ENCODE measurements around the gene HBQ1.
"Not testable (repeated sequence)": the region's sequence is repeated elsewhere in the genome, so short reads cannot be mapped to it uniquely, and the experiment has no call there.

DNA sequence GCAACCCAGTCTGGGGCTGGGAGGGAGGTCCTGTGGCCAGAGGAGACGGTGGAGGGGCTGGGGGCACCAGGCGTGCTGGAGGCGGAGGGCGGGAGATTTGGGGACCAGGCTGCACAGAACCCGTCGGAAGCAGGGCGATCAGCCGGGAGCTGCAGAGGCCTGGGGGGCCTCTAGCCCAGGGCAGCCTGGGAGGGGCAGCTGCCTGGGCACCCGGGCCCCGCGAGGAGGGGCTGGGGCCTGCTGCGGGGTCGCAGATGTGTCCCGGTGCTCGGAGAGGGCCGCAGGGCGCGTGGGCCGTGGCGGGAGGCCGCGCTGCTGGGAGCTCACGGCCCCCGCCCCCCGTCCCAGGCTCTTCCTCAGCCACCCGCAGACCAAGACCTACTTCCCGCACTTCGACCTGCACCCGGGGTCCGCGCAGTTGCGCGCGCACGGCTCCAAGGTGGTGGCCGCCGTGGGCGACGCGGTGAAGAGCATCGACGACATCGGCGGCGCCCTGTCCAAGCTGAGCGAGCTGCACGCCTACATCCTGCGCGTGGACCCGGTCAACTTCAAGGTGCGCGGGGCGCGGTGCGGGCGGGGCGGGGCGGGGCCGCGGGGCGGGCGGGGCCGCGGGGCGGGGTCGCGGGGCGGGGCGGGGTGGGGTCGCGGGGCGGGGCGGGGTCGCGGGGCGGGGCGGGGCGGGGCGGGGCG is 16.0 kb upstream of the HBQ1 start:
- not testable (repeated sequence) for TF ChIP-seq POLR2A (IDR thresholded peaks at IDR 0.05)
- TF ChIP-seq, protein P1, sequence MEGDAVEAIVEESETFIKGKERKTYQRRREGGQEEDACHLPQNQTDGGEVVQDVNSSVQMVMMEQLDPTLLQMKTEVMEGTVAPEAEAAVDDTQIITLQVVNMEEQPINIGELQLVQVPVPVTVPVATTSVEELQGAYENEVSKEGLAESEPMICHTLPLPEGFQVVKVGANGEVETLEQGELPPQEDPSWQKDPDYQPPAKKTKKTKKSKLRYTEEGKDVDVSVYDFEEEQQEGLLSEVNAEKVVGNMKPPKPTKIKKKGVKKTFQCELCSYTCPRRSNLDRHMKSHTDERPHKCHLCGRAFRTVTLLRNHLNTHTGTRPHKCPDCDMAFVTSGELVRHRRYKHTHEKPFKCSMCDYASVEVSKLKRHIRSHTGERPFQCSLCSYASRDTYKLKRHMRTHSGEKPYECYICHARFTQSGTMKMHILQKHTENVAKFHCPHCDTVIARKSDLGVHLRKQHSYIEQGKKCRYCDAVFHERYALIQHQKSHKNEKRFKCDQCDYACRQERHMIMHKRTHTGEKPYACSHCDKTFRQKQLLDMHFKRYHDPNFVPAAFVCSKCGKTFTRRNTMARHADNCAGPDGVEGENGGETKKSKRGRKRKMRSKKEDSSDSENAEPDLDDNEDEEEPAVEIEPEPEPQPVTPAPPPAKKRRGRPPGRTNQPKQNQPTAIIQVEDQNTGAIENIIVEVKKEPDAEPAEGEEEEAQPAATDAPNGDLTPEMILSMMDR (IDR thresholded peaks at IDR 0.05): not testable (repeated sequence)
